Choroid plexus epithelial cell (primary cell): Measurements from ENCODE around the gene C19orf73.
A peak's percentile ranks its signal among the peaks of the same experiment; 100 is the strongest.

Experiments used
- DNase-seq: peaks from one replicate; pipeline ENCODE4 v3.0.0-alpha.2; 2010; ENCODE audit warnings: low read depth
- H3K4me3 ChIP-seq: 2 replicates; pipeline ENCODE4 v1.5.1; 2011; ENCODE audit warnings: low read depth, mild to moderate bottlenecking, control low read depth, low read length, moderate library complexity
- TF ChIP-seq, protein P1 (sequence below): conservative IDR thresholded peaks from 2 replicates; pipeline ENCODE4 v1.5.1; 2011; ENCODE audit warnings: low read depth, mild to moderate bottlenecking, control low read depth, inconsistent platforms, low read length, moderate library complexity

Gene C19orf73

DNA sequence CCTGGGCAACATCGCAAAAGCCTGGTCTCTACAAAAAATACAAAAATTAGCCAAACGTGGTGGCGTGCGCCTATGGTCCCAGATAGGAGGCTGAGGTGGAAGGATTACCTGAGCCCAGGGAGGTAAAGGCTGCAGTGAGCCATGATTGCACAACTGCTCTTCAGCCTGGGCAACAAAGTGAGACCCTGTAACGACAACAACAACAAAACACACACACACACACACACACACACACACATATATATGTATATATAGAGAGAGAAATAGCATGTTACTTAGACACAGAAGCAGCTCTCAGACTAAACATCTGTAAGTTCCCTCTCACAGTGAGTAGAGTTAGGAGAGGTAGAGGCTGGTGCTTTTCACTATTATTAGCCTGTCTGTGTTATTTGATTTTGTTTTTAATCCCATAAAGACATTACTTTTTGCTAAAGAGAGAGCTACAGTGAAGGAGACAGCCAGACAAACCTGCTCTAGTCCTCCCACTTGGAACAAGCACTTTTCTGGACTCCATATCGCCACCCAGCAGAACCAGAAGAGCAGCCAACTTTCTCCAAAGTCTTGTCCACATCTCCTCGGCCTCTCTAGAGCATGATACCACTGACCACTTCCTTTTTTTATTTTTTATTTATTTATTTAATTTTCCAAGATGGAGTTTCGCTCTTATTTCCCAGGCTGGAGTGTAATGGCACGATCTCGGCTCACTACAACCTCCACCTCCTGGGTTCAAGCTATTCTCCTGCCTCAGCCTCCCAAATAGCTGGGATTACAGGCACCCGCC, 7.5 kb downstream of the C19orf73 start:
- TF ChIP-seq, protein P1, sequence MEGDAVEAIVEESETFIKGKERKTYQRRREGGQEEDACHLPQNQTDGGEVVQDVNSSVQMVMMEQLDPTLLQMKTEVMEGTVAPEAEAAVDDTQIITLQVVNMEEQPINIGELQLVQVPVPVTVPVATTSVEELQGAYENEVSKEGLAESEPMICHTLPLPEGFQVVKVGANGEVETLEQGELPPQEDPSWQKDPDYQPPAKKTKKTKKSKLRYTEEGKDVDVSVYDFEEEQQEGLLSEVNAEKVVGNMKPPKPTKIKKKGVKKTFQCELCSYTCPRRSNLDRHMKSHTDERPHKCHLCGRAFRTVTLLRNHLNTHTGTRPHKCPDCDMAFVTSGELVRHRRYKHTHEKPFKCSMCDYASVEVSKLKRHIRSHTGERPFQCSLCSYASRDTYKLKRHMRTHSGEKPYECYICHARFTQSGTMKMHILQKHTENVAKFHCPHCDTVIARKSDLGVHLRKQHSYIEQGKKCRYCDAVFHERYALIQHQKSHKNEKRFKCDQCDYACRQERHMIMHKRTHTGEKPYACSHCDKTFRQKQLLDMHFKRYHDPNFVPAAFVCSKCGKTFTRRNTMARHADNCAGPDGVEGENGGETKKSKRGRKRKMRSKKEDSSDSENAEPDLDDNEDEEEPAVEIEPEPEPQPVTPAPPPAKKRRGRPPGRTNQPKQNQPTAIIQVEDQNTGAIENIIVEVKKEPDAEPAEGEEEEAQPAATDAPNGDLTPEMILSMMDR, result no peak
- DNase-seq, result no peak
- H3K4me3 ChIP-seq, result no peak overlapping the region

DNA sequence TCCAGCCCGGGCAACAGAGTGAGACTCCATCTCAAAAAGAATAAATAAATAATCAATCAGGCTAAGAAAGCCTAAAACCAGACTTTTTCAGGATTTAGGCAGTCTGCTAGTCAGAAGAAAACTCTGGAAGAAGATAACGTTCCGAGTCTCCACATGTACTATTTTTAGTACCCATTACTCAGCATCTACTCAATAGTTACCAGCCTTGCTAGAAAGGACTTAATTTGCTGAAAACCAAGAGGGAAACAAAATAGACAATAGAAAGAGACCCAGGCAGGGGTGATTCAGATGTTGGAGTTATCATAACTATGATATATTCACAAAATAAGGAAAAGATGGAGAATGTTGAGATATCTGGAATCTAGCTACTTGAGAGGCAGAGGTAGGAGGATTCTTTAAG, 8.4 kb downstream of the C19orf73 start:
- TF ChIP-seq, protein P1, result no peak
- no peak overlapping the region for H3K4me3 ChIP-seq
- peak; percentile 51 for DNase-seq

DNA sequence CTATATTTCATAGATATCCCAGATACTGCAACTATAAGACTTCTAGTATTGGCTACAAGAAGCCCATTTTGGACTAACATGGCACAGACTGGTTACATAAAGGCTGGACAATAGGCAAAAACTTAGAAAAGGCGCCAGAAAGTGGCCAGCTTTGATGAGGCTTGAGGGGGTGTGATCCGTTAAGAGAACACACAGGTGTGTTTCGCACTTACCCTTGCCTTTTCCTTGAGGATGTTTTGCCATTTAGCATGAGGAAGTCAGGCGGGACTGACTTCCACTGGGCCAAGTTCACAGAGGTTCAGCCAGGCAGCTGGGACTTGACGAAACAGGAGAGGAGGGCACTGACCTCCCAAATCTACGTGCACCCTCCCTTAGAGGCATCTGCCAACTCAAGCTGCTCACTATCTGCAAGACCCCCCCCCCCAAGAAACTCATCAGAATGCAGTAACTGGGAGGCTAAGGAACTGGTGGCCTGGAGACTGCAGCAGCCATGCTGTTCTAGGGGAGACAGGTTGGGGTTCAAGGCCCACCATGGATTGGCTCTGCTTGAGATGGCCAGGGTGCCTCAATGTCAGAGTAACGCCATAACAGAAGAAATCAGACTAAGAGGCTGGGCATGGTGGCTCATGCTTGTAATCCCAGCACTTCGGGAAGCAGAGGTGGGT, 9.2 kb downstream of the C19orf73 start:
- TF ChIP-seq, protein P1, result no peak
- no peak for DNase-seq
- H3K4me3 ChIP-seq, result no peak overlapping the region

DNA sequence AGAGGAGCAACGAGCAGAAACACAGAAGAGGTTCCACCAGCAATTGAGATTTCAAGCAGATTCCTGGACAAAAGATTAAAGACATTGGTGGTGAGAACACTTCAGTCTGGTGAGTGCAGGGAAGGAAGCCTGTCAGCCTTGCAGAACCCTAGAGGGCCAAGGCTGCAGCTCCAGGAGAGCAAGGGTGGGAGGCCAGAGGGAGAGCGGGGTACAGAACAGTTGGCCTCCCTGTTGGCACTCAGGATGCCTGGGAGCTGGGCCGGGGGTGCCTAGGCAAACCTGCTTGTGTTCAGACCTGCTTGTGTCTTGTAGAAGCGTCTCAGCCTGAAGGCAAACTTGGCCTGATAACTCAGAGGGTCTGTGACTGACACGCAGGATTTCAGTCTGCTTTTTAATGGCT, 9.9 kb downstream of the C19orf73 start:
- no peak overlapping the region for H3K4me3 ChIP-seq
- TF ChIP-seq, protein P1, result no peak
- no peak for DNase-seq

DNA sequence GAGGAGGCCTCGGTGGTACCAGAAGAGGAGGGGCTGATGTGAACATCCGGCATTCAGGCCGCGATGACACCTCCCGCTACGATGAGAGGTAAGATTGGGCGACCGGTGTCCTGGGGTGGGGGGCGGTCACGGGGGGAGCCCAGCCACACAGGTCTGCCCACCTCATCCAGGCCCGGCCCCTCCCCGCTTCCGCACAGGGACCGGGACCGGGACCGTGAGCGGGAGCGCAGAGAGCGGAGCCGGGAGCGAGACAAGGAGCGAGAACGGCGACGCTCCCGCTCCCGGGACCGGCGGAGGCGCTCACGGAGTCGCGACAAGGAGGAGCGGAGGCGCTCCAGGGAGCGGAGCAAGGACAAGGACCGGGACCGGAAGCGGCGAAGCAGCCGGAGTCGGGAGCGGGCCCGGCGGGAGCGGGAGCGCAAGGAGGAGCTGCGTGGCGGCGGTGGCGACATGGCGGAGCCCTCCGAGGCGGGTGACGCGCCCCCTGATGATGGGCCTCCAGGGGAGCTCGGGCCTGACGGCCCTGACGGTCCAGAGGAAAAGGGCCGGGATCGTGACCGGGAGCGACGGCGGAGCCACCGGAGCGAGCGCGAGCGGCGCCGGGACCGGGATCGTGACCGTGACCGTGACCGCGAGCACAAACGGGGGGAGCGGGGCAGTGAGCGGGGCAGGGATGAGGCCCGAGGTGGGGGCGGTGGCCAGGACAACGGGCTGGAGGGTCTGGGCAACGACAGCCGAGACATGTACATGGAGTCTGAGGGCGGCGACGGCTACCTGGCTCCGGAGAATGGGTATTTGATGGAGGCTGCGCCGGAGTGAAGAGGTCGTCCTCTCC, 11.1 kb downstream of the C19orf73 start:
- TF ChIP-seq, protein P1, result no peak
- H3K4me3 ChIP-seq, result no peak overlapping the region
- DNase-seq, result no peak

DNA sequence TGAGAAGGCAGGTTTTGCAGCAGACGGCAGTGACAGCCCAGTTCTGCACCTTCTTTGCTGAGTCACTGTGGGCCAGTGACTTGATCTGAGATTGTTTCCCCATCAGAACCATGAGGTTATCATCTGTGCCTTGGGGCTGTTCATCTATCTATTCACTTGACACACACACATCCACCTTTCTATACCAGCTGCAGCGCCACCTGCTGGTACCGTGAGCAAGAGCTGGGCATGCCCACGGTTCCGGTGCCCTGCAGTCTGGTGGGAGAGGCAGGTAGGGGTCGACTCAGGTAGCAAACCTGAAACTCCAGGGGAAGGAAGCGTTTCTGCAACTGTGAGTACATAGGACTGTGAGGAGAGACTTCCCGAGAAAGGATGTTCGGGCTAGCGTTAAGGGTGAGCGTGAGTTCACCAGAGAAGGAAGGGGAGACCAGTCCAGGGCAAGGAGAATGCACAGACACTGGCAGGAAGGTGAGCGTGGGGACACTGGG, 12.3 kb downstream of the C19orf73 start:
- DNase-seq, result peak; percentile 66
- H3K4me3 ChIP-seq, result no peak overlapping the region
- TF ChIP-seq, protein P1, result peak; percentile 85
